ENCODE results near the gene AKAP7. TPM values are rescaled to one million over a fixed set of nuclear protein-coding genes. Genes with fewer than 3 reads are reported as not detected.

The AKAP7 gene
- total and polyA plus RNA-seq, 2 experiments from 2014 or later = 9.1 to 11.9 TPM

GRCh38 chr6:131270534-131270933, 135.3 kb downstream of the AKAP7 start:
- H3K36me3 ChIP-seq = no peaks in the 10 kb centered on the region
- H3K4me3 ChIP-seq = no peak overlapping the region
- TF ChIP-seq CTCF (IDR thresholded peaks at IDR 0.05; ENCODE audit: low read depth, low read length) = no peak
- DNase-seq (ENCODE audit: low read depth in 1 of 2, low spot score in 1 of 2) = no peak
- H3K27me3 ChIP-seq = no peaks in the 10 kb centered on the region
- no peaks in the 10 kb centered on the region for H3K9me3 ChIP-seq (ENCODE audit: low read depth)
- no peak overlapping the region for H3K27ac ChIP-seq
- no peaks in the 10 kb centered on the region for H3K4me1 ChIP-seq (ENCODE audit: low read depth)

GRCh38 chr6:131275273-131275672, 140.0 kb downstream of the AKAP7 start:
- Histone ChIP-seq H3K27ac (no peak overlapping the region), H3K36me3 (no peaks in the 10 kb centered on the region), H3K4me1 (ENCODE audit: low read depth) (no peaks in the 10 kb centered on the region), H3K27me3 (no peaks in the 10 kb centered on the region), H3K9me3 (ENCODE audit: low read depth) (no peaks in the 10 kb centered on the region), H3K4me3 (no peak overlapping the region)
- DNase-seq (ENCODE audit: low read depth in 1 of 2, low spot score in 1 of 2) = no peak
- no peak for TF ChIP-seq CTCF (IDR thresholded peaks at IDR 0.05; ENCODE audit: low read depth, low read length)

- Histone ChIP-seq H3K4me3 (no peak overlapping the region), H3K9me3 (ENCODE audit: low read depth) (no peaks in the 10 kb centered on the region), H3K27me3 (no peaks in the 10 kb centered on the region), H3K27ac (no peak overlapping the region), H3K4me1 (ENCODE audit: low read depth) (peaks cover 6% of the 10 kb centered on the region), H3K36me3 (no peaks in the 10 kb centered on the region)
- no peak for TF ChIP-seq CTCF (IDR thresholded peaks at IDR 0.05; ENCODE audit: low read depth, low read length)
- DNase-seq (ENCODE audit: low read depth in 1 of 2, low spot score in 1 of 2) = no peak
Measured at GRCh38 chr6:131277591-131277990, 142.3 kb downstream of the AKAP7 start.

- Histone ChIP-seq H3K4me3 (no peak overlapping the region), H3K9me3 (ENCODE audit: low read depth) (no peaks in the 10 kb centered on the region), H3K36me3 (no peaks in the 10 kb centered on the region), H3K4me1 (ENCODE audit: low read depth) (peaks cover 10% of the 10 kb centered on the region), H3K27ac (no peak overlapping the region), H3K27me3 (no peaks in the 10 kb centered on the region)
- DNase-seq (ENCODE audit: low read depth in 1 of 2, low spot score in 1 of 2) = peak; percentile 6 to 44
- no peak for TF ChIP-seq CTCF (IDR thresholded peaks at IDR 0.05; ENCODE audit: low read depth, low read length)
Measured at GRCh38 chr6:131281471-131282270, 146.4 kb downstream of the AKAP7 start.

GRCh38 chr6:131282365-131282764, 147.1 kb downstream of the AKAP7 start:
- TF ChIP-seq CTCF (IDR thresholded peaks at IDR 0.05; ENCODE audit: low read depth, low read length) = no peak
- Histone ChIP-seq H3K4me1 (ENCODE audit: low read depth) (peaks cover 10% of the 10 kb centered on the region), H3K36me3 (no peaks in the 10 kb centered on the region), H3K9me3 (ENCODE audit: low read depth) (no peaks in the 10 kb centered on the region), H3K27me3 (no peaks in the 10 kb centered on the region), H3K27ac (no peak overlapping the region), H3K4me3 (no peak overlapping the region)
- DNase-seq (ENCODE audit: low read depth in 1 of 2, low spot score in 1 of 2) = no peak
